B cell (primary cell): ENCODE data around the gene PSMB2. TPM values are rescaled to one million over a fixed set of nuclear protein-coding genes. Genes with fewer than 3 reads are reported as not detected.

Source experiments
- ATAC-seq: fragments of 200-7000 bp; cut with Tn5 transposase; one replicate; pipeline ENCODE4 v1.10.0; 2021; ENCODE audit warnings: low read depth, mild to moderate bottlenecking, moderate number of reproducible peaks, moderate library complexity
- CTCF ChIA-PET: fragments of 350-600 bp; sonication (Branson Sonifier 250); formaldehyde crosslinking; loops from one replicate; lab custom pipeline; 2021; ENCODE audit warnings: antibody characterized with exemption, inconsistent platforms; lab: Charles Lee
- POLR2A ChIA-PET: fragments of 350-600 bp; sonication (Branson Sonifier 250); formaldehyde crosslinking; loops from one replicate; lab custom pipeline; 2021; ENCODE audit warnings: antibody characterized with exemption; lab: Charles Lee
- DNase-seq: peaks from one replicate; pipeline ENCODE4 v3.0.0; 2013
- H2AFZ ChIP-seq: 2 replicates; pipeline ENCODE4 v1.6.1; 2012; ENCODE audit warnings: mild to moderate bottlenecking, low read depth, low read length; ENCODE audit not compliant: insufficient read depth, poor library complexity, severe bottlenecking
- H3K27ac ChIP-seq, 2 donors: 1 replicate in 1 of 2; 2 replicates in 1 of 2; pipeline ENCODE4 v1.5.1; 2012 to 2013; ENCODE audit warnings: low read length in 2 of 2, mild to moderate bottlenecking in 2 of 2, moderate library complexity in 1 of 2
- H3K27me3 ChIP-seq, 4 experiments: fragments of 200-600 bp in 1 of 4; sonication (generic) in 1 of 4; replicated peaks in 1 of 4; 1 replicate in 2 of 4; 2 replicates in 2 of 4; pipeline versions ENCODE4 v1.6.1 to v1.7.0; 2013 to 2016; ENCODE audit warnings: low read length in 3 of 4, mild to moderate bottlenecking in 2 of 4, mixed read lengths in 1 of 4, moderate library complexity in 1 of 4; ENCODE audit not compliant: insufficient read depth in 4 of 4, control insufficient read depth in 3 of 4; ENCODE audit errors: control extremely low read depth in 1 of 4
- H3K36me3 ChIP-seq, 2 experiments: replicated peaks in 1 of 2; 1 replicate in 1 of 2; 2 replicates in 1 of 2; pipeline versions ENCODE4 v1.6.1 to v1.7.1; 2013; ENCODE audit warnings: low read length in 1 of 2; ENCODE audit not compliant: insufficient read depth in 2 of 2, control insufficient read depth in 1 of 2; ENCODE audit errors: control extremely low read depth in 1 of 2, extremely low read depth in 1 of 2
- H3K4me1 ChIP-seq, 2 donors: fragments of 200-600 bp in 1 of 2; sonication (generic) in 1 of 2; 1 replicate in 1 of 2; 2 replicates in 1 of 2; pipeline versions ENCODE4 v1.5.1 to v1.6.1; 2013 to 2017; ENCODE audit warnings: low read length in 2 of 2; ENCODE audit not compliant: control insufficient read depth in 2 of 2, insufficient read depth in 2 of 2
- H3K4me2 ChIP-seq: replicated peaks from 2 replicates; pipeline ENCODE3; 2012; ENCODE audit warnings: mild to moderate bottlenecking, low read depth, low read length; ENCODE audit not compliant: poor library complexity, severe bottlenecking
- H3K4me3 ChIP-seq, 5 experiments: fragments of 200-600 bp in 1 of 5; sonication (generic) in 1 of 5; 1 replicate in 3 of 5; 2 replicates in 2 of 5; pipeline versions ENCODE4 v1.5.1 to v1.7.0; 2011 to 2016; ENCODE audit warnings: low read length in 4 of 5, mild to moderate bottlenecking in 4 of 5, low read depth in 2 of 5, control low read depth in 1 of 5, moderate library complexity in 1 of 5; ENCODE audit not compliant: insufficient read depth in 1 of 5; ENCODE audit errors: control extremely low read depth in 1 of 5, extremely low read depth in 1 of 5
- H3K79me2 ChIP-seq: fragments of 200-600 bp; sonication (generic); one replicate; pipeline ENCODE4 v1.6.0; 2016; ENCODE audit warnings: low read length; ENCODE audit not compliant: control insufficient read depth, insufficient read depth
- H3K9ac ChIP-seq: fragments of 200-600 bp; sonication (generic); 2 replicates; pipeline ENCODE4 v1.6.1; 2017; ENCODE audit warnings: mild to moderate bottlenecking, low read length, moderate library complexity
- H3K9me3 ChIP-seq, 3 donors: one replicate each; pipeline versions ENCODE4 v1.6.1 to v1.7.1; 2013; ENCODE audit warnings: low read length in 2 of 3; ENCODE audit not compliant: control insufficient read depth in 2 of 3, insufficient read depth in 1 of 3; ENCODE audit errors: control extremely low read depth in 1 of 3
- H4K20me1 ChIP-seq: 2 replicates; pipeline ENCODE4 v1.6.0; 2012; ENCODE audit warnings: mild to moderate bottlenecking, low read length; ENCODE audit not compliant: insufficient read depth, control insufficient read depth, poor library complexity, severe bottlenecking
- H3K27ac Mint-ChIP-seq: one replicate; pipeline ENCODE4 v1.8.0; 2021; ENCODE audit warnings: mixed read lengths
- H3K27me3 Mint-ChIP-seq: one replicate; pipeline ENCODE4 v1.8.0; 2021; ENCODE audit warnings: mixed read lengths
- H3K4me1 Mint-ChIP-seq: one replicate; pipeline ENCODE4 v1.8.0; 2021; ENCODE audit warnings: mixed read lengths
- H3K4me3 Mint-ChIP-seq: one replicate; pipeline ENCODE4 v1.8.0; 2021; ENCODE audit warnings: mixed read lengths
- H3K9me3 Mint-ChIP-seq: one replicate; pipeline ENCODE4 v1.8.0; 2022; ENCODE audit warnings: mixed read lengths; ENCODE audit not compliant: insufficient read depth
- CTCF ChIP-seq: fragments of 200-600 bp; IDR thresholded peaks from one replicate; pipeline ENCODE4 v1.8.0; 2022; ENCODE audit warnings: antibody characterized with exemption, mild to moderate bottlenecking
- EZH2 ChIP-seq: IDR thresholded peaks from 2 replicates; pipeline ENCODE4 v1.6.1; 2012; ENCODE audit warnings: borderline replicate concordance, low read depth, mild to moderate bottlenecking, moderate library complexity, low read length; ENCODE audit not compliant: insufficient read depth, poor library complexity, severe bottlenecking
- WGBS: methylation state at CpG from one replicate; pipeline ENCODE4 v1.1.5; 2013; ENCODE audit warnings: missing lambda C conversion rate; ENCODE audit not compliant: insufficient coverage; 5-methylcytosine and 5-hydroxymethylcytosine counted together
- intact Hi-C: fragments of 100-400 bp; cut with micrococcal nuclease; formaldehyde crosslinking; loops from one replicate; pipeline ENCODE4 v1.10.0; 2022
- polyA plus RNA-seq: library from polyadenylated mRNA; depleted of rRNA; stranded (reverse); fragments of >200 nt; gene quantifications from 2 replicates; pipeline ENCODE4 v1.2.3, GENCODE V29; 2012
- total RNA-seq, 2 donors: library from RNA; stranded (reverse); fragments of 120-200 nt in 1 of 2; gene quantifications; 1 replicate in 1 of 2; 2 replicates in 1 of 2; pipeline versions ENCODE4 v1.2.3 to v1.2.4, GENCODE V29; 2013 to 2022

PSMB2 gene
- total and polyA plus RNA-seq, 2 donors (not counting 1 experiment from before 2014, with no cell fraction given) = 20.5 to 26.2 TPM

- intact Hi-C loops = loop anchor here (5.0 to 10.0 kb wide), 2 partner anchors 526 to 704 kb away; partner anchors contain the start of genes SMIM12 and ZMYM6
- peaks cover 15 to 26% of the 10 kb centered on the region in 2 donors for H3K4me1 ChIP-seq
- peak overlapping the region; percentile 98 for H3K4me3 Mint-ChIP-seq
- H3K9me3 ChIP-seq = no peaks in the 10 kb centered on the region
- no peaks in the 10 kb centered on the region for H4K20me1 ChIP-seq
- peak overlapping the region; percentile 82 to 94 (median 90) for H3K4me3 ChIP-seq
- no peaks in the 10 kb centered on the region for H3K9me3 Mint-ChIP-seq
- peak overlapping the region; percentile 99 for H3K27ac Mint-ChIP-seq
- POLR2A ChIA-PET = interaction anchor here (0.6 kb wide), 1 partner anchor 161 kb away, joined by 17 read pairs; no protein-coding TSS in a partner anchor
- H3K27ac ChIP-seq = peak overlapping the region; percentile 68 to 82
- peak overlapping the region; percentile 94 for H3K4me2 ChIP-seq
- H3K9ac ChIP-seq = peak overlapping the region; percentile 93
- ATAC-seq (no peak), DNase-seq (no peak)
- peaks cover 2% of the 10 kb centered on the region in 2 experiments for H3K36me3 ChIP-seq
- H3K27me3 ChIP-seq = no peaks in the 10 kb centered on the region
- H3K27me3 Mint-ChIP-seq = no peaks in the 10 kb centered on the region
- peaks cover 41% of the 10 kb centered on the region for H3K4me1 Mint-ChIP-seq
- H2AFZ ChIP-seq = peak overlapping the region; percentile 89
- no peak for TF ChIP-seq EZH2
- TF ChIP-seq CTCF = no peak
- CTCF ChIA-PET = interaction anchor here (0.6 kb wide), 1 partner anchor 266 kb away, joined by 3 read pairs; no protein-coding TSS in a partner anchor
- H3K79me2 ChIP-seq = peaks cover 23% of the 10 kb centered on the region
- WGBS = 51% methylated on average over 20 of the region's 26 CpGs
These were observed 82.7 kb downstream of the PSMB2 start for GRCh38 chr1:35558374-35559316.
